ENCODE results near the gene NPSR1. TPM values are rescaled to one million over a fixed set of nuclear protein-coding genes. Genes with fewer than 3 reads are reported as not detected.

Gene NPSR1
- total and polyA plus RNA-seq, 5 donors from 2014 or later: not detected

- Mint-ChIP-seq H3K4me3 (no peak overlapping the region), H3K4me1 (peaks cover 0 to 2% (median 0%) of the 10 kb centered on the region in 4 donors), H3K36me3 (no peaks in the 10 kb centered on the region), H3K9me3 (peaks cover 0 to 3% (median 0%) of the 10 kb centered on the region in 7 donors), H3K27ac (no peak overlapping the region), H3K27me3 (peaks cover 4% of the 10 kb centered on the region)
- Histone ChIP-seq H3K9me3 (ENCODE audit: control insufficient read depth in 2 of 2, low read length in 2 of 2) (no peaks in the 10 kb centered on the region), H3K4me1 (ENCODE audit: control insufficient read depth, insufficient read depth, low read length, poor library complexity, severe bottlenecking) (no peaks in the 10 kb centered on the region), H3K27ac (ENCODE audit: insufficient read depth, low read length, poor library complexity, severe bottlenecking) (no peak overlapping the region), H3K36me3 (ENCODE audit: control insufficient read depth, insufficient read depth, low read length) (no peaks in the 10 kb centered on the region), H3K27me3 (ENCODE audit: control insufficient read depth, insufficient read depth, low read length) (no peaks in the 10 kb centered on the region), H3K4me3 (ENCODE audit: low read depth, low read length) (no peak overlapping the region)
- ATAC-seq (ENCODE audit: low read depth in 2 of 2) (no peak), DNase-seq (peak in 2 of 3 donors; percentile 5 to 30)
These were observed 17.8 kb downstream of the NPSR1 start for GRCh38 chr7:34675749-34676374.

GRCh38 chr7:34677491-34677890 lies 19.5 kb downstream of the NPSR1 start:
- Mint-ChIP-seq H3K27me3 (peaks cover 4% of the 10 kb centered on the region), H3K9me3 (peaks cover 0 to 3% (median 0%) of the 10 kb centered on the region in 7 donors), H3K4me1 (peaks cover 0 to 2% (median 0%) of the 10 kb centered on the region in 4 donors), H3K27ac (no peak overlapping the region), H3K4me3 (no peak overlapping the region), H3K36me3 (no peaks in the 10 kb centered on the region)
- H3K27ac ChIP-seq (ENCODE audit: insufficient read depth, low read length, poor library complexity, severe bottlenecking): no peak overlapping the region
- H3K27me3 ChIP-seq (ENCODE audit: control insufficient read depth, insufficient read depth, low read length): no peaks in the 10 kb centered on the region
- H3K36me3 ChIP-seq (ENCODE audit: control insufficient read depth, insufficient read depth, low read length): no peaks in the 10 kb centered on the region
- no peaks in the 10 kb centered on the region for H3K9me3 ChIP-seq (ENCODE audit: control insufficient read depth in 2 of 2, low read length in 2 of 2)
- no peaks in the 10 kb centered on the region for H3K4me1 ChIP-seq (ENCODE audit: control insufficient read depth, insufficient read depth, low read length, poor library complexity, severe bottlenecking)
- DNase-seq (no peak), ATAC-seq (ENCODE audit: low read depth in 2 of 2) (no peak)
- no peak overlapping the region for H3K4me3 ChIP-seq (ENCODE audit: low read depth, low read length)

GRCh38 chr7:34687529-34687928 lies 29.5 kb downstream of the NPSR1 start:
- H3K27me3 ChIP-seq (ENCODE audit: control insufficient read depth, insufficient read depth, low read length): peaks cover 3% of the 10 kb centered on the region
- no peaks in the 10 kb centered on the region for H3K36me3 Mint-ChIP-seq
- ATAC-seq (ENCODE audit: low read depth in 2 of 2): no peak
- H3K4me3 ChIP-seq (ENCODE audit: low read depth, low read length): no peak overlapping the region
- no peak overlapping the region for H3K27ac Mint-ChIP-seq
- no peak overlapping the region for H3K4me3 Mint-ChIP-seq
- no peak for DNase-seq
- no peaks in the 10 kb centered on the region for H3K36me3 ChIP-seq (ENCODE audit: control insufficient read depth, insufficient read depth, low read length)
- no peaks in the 10 kb centered on the region for H3K4me1 ChIP-seq (ENCODE audit: control insufficient read depth, insufficient read depth, low read length, poor library complexity, severe bottlenecking)
- no peaks in the 10 kb centered on the region for H3K4me1 Mint-ChIP-seq
- H3K27ac ChIP-seq (ENCODE audit: insufficient read depth, low read length, poor library complexity, severe bottlenecking): no peak overlapping the region
- peaks cover 3 to 8% (median 4%) of the 10 kb centered on the region in 7 donors for H3K9me3 Mint-ChIP-seq
- H3K9me3 ChIP-seq (ENCODE audit: control insufficient read depth in 2 of 2, low read length in 2 of 2): no peaks in the 10 kb centered on the region
- H3K27me3 Mint-ChIP-seq: peaks cover 18% of the 10 kb centered on the region

GRCh38 chr7:34696415-34696814 lies 38.4 kb downstream of the NPSR1 start:
- Histone ChIP-seq H3K4me3 (ENCODE audit: low read depth, low read length) (no peak overlapping the region), H3K9me3 (ENCODE audit: control insufficient read depth in 2 of 2, low read length in 2 of 2) (peaks cover 0 to 12% of the 10 kb centered on the region in 2 experiments), H3K27me3 (ENCODE audit: control insufficient read depth, insufficient read depth, low read length) (peaks cover 2% of the 10 kb centered on the region), H3K27ac (ENCODE audit: insufficient read depth, low read length, poor library complexity, severe bottlenecking) (no peak overlapping the region), H3K4me1 (ENCODE audit: control insufficient read depth, insufficient read depth, low read length, poor library complexity, severe bottlenecking) (no peaks in the 10 kb centered on the region), H3K36me3 (ENCODE audit: control insufficient read depth, insufficient read depth, low read length) (no peaks in the 10 kb centered on the region)
- Mint-ChIP-seq H3K27me3 (peaks cover 4% of the 10 kb centered on the region), H3K27ac (no peak overlapping the region), H3K36me3 (no peaks in the 10 kb centered on the region), H3K4me1 (no peaks in the 10 kb centered on the region), H3K4me3 (no peak overlapping the region), H3K9me3 (peaks cover 0 to 27% (median 10%) of the 10 kb centered on the region in 7 donors)
- DNase-seq: no peak
- no peak for ATAC-seq (ENCODE audit: low read depth in 2 of 2)

- no peak for DNase-seq
- no peaks in the 10 kb centered on the region for H3K36me3 ChIP-seq (ENCODE audit: control insufficient read depth, insufficient read depth, low read length)
- no peak overlapping the region for H3K27ac ChIP-seq (ENCODE audit: insufficient read depth, low read length, poor library complexity, severe bottlenecking)
- no peaks in the 10 kb centered on the region for H3K36me3 Mint-ChIP-seq
- peaks cover 0 to 3% (median 0%) of the 10 kb centered on the region in 7 donors for H3K9me3 Mint-ChIP-seq
- H3K4me1 ChIP-seq (ENCODE audit: control insufficient read depth, insufficient read depth, low read length, poor library complexity, severe bottlenecking): no peaks in the 10 kb centered on the region
- no peak for ATAC-seq (ENCODE audit: low read depth in 2 of 2)
- H3K27me3 ChIP-seq (ENCODE audit: control insufficient read depth, insufficient read depth, low read length): no peaks in the 10 kb centered on the region
- H3K4me3 ChIP-seq (ENCODE audit: low read depth, low read length): no peak overlapping the region
- H3K27me3 Mint-ChIP-seq: peaks cover 18% of the 10 kb centered on the region
- H3K4me3 Mint-ChIP-seq: no peak overlapping the region
- peaks cover 0 to 4% (median under 1%) of the 10 kb centered on the region in 4 donors for H3K4me1 Mint-ChIP-seq
- no peaks in the 10 kb centered on the region for H3K9me3 ChIP-seq (ENCODE audit: control insufficient read depth in 2 of 2, low read length in 2 of 2)
- H3K27ac Mint-ChIP-seq: no peak overlapping the region
These were observed 51.8 kb downstream of the NPSR1 start for GRCh38 chr7:34709771-34710170.

- Mint-ChIP-seq H3K27ac (peak overlapping the region; percentile 6 to 81 (median 64)), H3K27me3 (no peaks in the 10 kb centered on the region), H3K36me3 (no peaks in the 10 kb centered on the region), H3K4me1 (peaks cover 17 to 33% (median 27%) of the 10 kb centered on the region in 4 donors), H3K4me3 (peak overlapping the region in 2 of 4 donors; percentile 4 to 31), H3K9me3 (peaks cover 0 to 1% (median 0%) of the 10 kb centered on the region in 7 donors)
- peak in 2 of 3 donors; percentile 6 to 65 for DNase-seq
- peak; percentile 45 to 62 for ATAC-seq (ENCODE audit: low read depth in 2 of 2)
- Histone ChIP-seq H3K4me1 (ENCODE audit: control insufficient read depth, insufficient read depth, low read length, poor library complexity, severe bottlenecking) (peaks cover 26% of the 10 kb centered on the region), H3K36me3 (ENCODE audit: control insufficient read depth, insufficient read depth, low read length) (no peaks in the 10 kb centered on the region), H3K4me3 (ENCODE audit: low read depth, low read length) (peak overlapping the region; percentile 45), H3K27me3 (ENCODE audit: control insufficient read depth, insufficient read depth, low read length) (no peaks in the 10 kb centered on the region), H3K9me3 (ENCODE audit: control insufficient read depth in 2 of 2, low read length in 2 of 2) (no peaks in the 10 kb centered on the region), H3K27ac (ENCODE audit: insufficient read depth, low read length, poor library complexity, severe bottlenecking) (peak overlapping the region; percentile 16)
These were observed 60.8 kb downstream of the NPSR1 start for GRCh38 chr7:34718867-34719266.

GRCh38 chr7:34719636-34720035 lies 61.6 kb downstream of the NPSR1 start:
- Mint-ChIP-seq H3K9me3 (peaks cover 0 to 2% (median 0%) of the 10 kb centered on the region in 7 donors), H3K27me3 (no peaks in the 10 kb centered on the region), H3K4me3 (no peak overlapping the region), H3K27ac (peak overlapping the region in 1 of 3 donors; percentile 64), H3K4me1 (peaks cover 25 to 41% (median 33%) of the 10 kb centered on the region in 4 donors), H3K36me3 (no peaks in the 10 kb centered on the region)
- ATAC-seq (ENCODE audit: low read depth in 2 of 2): no peak
- no peaks in the 10 kb centered on the region for H3K9me3 ChIP-seq (ENCODE audit: control insufficient read depth in 2 of 2, low read length in 2 of 2)
- no peak overlapping the region for H3K27ac ChIP-seq (ENCODE audit: insufficient read depth, low read length, poor library complexity, severe bottlenecking)
- peaks cover 31% of the 10 kb centered on the region for H3K4me1 ChIP-seq (ENCODE audit: control insufficient read depth, insufficient read depth, low read length, poor library complexity, severe bottlenecking)
- no peaks in the 10 kb centered on the region for H3K36me3 ChIP-seq (ENCODE audit: control insufficient read depth, insufficient read depth, low read length)
- no peak for DNase-seq
- H3K27me3 ChIP-seq (ENCODE audit: control insufficient read depth, insufficient read depth, low read length): no peaks in the 10 kb centered on the region
- H3K4me3 ChIP-seq (ENCODE audit: low read depth, low read length): no peak overlapping the region

- H3K4me3 Mint-ChIP-seq: no peak overlapping the region
- peaks cover 27 to 45% (median 36%) of the 10 kb centered on the region in 4 donors for H3K4me1 Mint-ChIP-seq
- DNase-seq: no peak
- H3K27me3 Mint-ChIP-seq: no peaks in the 10 kb centered on the region
- peaks cover 0 to 2% (median 0%) of the 10 kb centered on the region in 7 donors for H3K9me3 Mint-ChIP-seq
- Histone ChIP-seq H3K27ac (ENCODE audit: insufficient read depth, low read length, poor library complexity, severe bottlenecking) (no peak overlapping the region), H3K4me3 (ENCODE audit: low read depth, low read length) (no peak overlapping the region), H3K36me3 (ENCODE audit: control insufficient read depth, insufficient read depth, low read length) (no peaks in the 10 kb centered on the region), H3K9me3 (ENCODE audit: control insufficient read depth in 2 of 2, low read length in 2 of 2) (no peaks in the 10 kb centered on the region), H3K27me3 (ENCODE audit: control insufficient read depth, insufficient read depth, low read length) (no peaks in the 10 kb centered on the region), H3K4me1 (ENCODE audit: control insufficient read depth, insufficient read depth, low read length, poor library complexity, severe bottlenecking) (peaks cover 31% of the 10 kb centered on the region)
- no peak for ATAC-seq (ENCODE audit: low read depth in 2 of 2)
- H3K36me3 Mint-ChIP-seq: no peaks in the 10 kb centered on the region
- H3K27ac Mint-ChIP-seq: peak overlapping the region in 2 of 3 donors; percentile 18 to 64
These were observed 62.3 kb downstream of the NPSR1 start for GRCh38 chr7:34720289-34720688.
